Brain pericyte (primary cell): ENCODE measurements around the gene INF2.
"Not testable (repeated sequence)": the region's sequence is repeated elsewhere in the genome, so short reads cannot be mapped to it uniquely, and the experiment has no call there.

ENCODE experiments used
- DNase-seq: peaks from one replicate; pipeline ENCODE4 v3.0.0-alpha.2; 2012; ENCODE audit warnings: low read depth, low spot score

Gene INF2

DNA sequence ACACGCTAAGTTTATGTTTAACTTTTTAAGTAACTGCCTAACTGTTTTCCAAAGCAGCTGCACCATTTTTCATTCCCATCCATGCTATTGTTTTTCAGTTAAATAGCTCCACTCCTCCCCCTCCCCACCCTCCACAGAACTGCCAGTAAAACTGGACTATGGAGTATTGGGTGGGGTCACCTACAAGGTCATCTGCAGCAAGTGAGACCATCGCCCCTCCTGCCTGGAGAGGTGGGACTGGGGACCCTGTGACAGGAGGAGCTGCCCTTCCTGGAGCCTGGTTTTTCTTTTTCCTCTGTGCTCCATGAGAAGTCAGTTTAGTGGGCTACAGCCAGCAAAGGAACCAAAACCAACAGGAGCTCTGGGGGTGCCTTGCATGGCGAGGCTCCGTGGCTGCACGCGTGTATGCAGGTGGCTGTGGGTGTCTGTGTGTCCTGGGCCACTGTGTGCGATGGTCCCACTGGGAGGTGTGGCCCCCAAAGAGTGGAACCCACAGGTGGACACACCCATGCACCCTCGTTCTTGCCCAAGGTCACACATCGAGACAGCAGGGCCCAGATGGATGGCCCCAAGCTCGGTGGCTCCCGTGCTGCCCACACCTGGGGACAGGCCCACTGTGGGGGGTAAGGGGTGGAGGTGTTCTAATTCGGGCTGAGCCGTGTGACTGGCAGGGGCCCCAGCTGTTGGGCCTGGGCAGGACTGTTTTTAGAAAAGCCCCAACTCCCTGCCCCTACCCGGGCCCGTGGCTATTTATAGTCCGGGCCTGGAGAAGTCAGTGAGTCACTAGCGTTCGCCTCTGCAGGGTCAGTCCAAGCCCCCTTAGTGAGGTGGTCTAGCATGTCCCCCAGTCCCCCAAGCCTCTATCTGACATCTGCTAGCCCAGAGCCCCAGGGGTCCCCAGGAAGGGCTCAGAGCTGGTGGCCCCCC lies 32.4 kb downstream of the INF2 start:
- DNase-seq = no peak

DNA sequence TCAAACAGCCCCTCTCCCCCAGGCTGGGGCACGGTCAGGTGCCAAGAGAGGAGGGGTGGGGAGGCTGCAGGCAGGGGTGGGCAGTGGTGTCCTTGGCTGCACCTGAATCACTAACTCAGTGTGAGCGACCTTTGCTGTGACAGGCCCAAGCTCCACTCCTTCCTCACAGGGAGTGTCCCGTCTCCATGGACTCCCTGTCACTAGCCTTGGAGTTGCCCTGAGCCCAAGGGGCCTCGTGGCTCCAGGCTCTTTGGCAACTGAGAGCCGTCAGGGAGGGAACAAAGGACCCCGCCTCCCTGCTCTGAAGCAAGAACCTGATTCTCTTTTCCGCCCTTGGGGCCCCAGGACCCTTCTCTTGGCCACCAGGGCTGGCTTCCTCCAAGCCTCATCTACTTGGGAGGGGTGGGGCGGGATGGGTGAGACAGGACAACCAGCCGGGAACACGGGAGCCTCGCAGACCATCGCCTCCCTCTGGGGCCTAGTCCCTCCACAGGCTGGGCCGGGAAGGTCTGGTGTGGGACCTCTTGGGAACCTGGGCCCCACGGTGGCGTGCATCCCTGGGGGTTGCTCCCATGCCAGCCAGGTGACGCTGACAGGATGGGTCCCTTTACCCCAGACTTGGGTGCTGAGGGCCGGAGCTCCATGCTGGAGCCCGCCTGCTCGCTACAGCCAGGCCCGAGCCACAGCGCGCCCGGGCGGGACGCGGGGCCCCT lies 33.7 kb downstream of the INF2 start:
- DNase-seq = no peak

DNA sequence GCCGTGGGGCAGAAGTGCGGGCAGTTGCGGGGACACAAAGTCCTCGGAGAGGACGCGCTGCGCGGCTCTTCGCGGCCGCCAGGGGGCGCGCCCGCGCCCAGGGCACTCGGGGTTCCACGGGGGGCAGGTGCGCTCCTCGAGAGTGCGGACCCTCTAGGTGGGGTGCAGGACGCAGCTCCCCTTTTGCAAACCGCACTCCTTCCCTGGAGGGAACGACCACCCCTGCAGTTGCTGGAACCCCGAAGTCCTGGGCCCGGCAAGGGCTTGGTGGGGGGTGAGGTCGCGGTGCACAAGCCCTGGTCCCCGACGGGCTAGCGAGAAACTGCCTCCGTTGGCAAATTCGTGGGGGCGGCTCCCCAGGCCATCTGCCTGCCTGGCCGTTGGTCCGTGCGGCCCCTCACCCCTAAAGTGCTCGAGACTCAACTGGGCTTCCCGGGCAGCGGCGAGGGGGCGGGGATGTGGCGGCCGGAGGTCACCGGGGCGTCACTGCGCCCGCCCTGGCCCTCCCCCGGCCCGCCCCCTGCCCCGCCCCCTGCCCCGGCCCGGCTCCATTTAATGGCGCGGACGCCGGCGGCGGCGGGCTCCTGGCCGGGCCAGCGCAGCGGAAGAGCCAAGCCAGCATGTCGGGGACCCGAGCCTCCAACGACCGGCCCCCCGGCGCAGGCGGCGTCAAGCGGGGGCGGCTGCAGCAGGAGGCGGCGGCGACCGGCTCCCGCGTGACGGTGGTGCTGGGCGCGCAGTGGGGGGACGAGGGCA lies 34.4 kb downstream of the INF2 start, which contains the start of gene ADSS1:
Gene ADSS1, plus strand, starts transcription at position 579 of the 756 bp plus-strand sequence. Its CDS starts 42 bp downstream, at position 621.
- no peak for DNase-seq

DNA sequence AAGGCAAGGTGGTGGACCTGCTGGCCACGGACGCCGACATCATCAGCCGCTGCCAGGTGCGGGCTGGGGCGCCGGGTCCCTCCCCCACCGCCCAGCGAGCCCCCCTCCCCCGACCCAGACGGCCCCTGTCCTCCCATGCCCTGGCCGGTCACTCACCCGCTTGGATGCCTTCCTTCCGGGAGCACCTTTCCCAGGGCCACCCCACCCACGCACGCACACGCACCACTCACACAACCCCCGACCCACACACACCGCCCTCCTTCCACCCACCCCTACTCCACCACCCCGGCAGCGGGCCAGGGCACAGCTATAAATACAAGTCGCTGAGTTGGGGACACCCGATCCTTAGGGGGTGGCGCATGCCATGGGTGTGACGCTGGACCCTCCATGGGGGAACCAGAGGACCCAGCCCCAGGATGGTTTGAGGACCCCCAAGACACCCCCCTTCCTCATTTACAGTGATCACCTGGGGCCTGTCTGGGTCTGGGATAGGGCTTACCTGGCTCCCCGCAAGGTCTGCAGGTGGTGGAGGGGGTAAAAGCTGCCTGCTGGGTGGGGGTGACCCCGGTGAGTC lies 35.1 kb downstream of the INF2 start:
- DNase-seq = no peak

DNA sequence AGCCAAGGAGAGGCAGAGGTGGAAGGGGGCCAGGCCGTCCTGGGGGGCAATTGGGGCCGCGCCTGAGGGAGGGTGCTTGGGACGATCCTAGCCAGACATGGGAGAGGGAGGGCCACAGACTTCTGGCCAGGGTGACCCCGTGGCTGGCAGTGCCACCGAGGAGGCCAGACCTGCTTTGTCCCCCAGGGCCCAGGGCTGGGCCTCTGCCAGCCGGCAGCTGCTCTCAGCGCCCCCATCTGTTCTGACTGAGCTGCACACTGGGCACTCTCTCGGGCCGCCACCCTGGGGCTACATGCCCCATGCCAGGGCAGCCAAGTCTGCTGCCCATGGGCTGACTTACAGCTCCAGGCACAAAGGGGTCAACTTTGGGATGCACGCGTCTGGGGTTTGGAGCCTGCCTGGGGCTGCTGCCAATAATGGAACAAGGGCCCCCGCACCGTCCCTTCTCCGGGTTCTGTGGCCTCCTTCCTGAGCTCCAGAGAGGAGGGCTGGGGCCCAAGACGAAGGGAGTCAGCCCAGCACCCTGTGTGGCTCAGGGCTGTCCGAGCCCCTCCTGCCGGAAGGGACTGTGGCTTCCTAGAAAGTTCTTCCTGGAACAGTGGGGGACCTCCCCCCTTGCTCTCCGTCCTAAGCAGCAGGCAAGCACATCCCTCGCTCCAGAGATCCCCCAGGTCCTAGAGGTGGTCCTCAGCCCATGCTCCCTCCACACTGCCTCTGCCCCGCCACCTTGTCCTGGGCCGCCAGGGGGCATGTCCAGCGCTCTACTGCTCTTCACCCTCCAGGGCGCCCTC lies 35.8 kb downstream of the INF2 start:
- no peak for DNase-seq

DNA sequence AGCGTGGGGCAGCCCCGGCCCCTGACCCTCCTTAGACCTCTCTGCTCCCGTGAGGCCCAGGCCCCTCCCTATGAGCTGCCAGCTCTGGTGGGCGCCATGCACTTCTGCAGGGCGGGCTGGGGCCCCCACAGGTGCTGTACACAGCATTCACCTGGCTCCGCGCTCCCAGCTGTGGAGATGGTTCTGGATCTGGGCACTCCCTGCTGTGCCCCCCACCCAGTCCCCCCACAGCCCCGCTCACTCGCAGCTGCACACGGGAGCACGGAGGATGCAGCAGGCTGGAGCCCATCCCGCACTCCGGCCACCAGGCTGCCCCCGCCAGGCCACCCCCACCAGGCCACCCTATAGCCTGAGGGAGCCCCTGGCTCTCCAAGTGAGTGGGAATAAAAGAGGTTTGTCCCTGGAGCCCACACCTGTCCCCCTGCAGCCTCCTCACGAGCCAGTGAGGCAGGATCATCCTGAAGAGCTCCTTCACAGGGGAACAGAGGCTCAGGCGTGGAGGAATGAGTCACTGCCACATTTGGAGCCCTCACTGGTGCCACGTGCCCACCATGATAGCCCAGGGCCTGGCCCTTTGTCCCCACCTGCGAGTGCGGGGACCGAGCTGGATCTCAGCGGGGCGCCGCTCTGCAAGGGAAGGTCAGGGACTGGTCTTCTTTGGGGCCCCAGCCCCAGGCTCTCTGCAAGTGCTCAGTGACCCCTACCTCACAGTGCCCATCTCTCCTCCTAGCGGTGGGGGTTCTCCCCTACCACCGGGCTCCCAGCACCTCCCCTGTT lies 36.5 kb downstream of the INF2 start:
- DNase-seq = no peak

DNA sequence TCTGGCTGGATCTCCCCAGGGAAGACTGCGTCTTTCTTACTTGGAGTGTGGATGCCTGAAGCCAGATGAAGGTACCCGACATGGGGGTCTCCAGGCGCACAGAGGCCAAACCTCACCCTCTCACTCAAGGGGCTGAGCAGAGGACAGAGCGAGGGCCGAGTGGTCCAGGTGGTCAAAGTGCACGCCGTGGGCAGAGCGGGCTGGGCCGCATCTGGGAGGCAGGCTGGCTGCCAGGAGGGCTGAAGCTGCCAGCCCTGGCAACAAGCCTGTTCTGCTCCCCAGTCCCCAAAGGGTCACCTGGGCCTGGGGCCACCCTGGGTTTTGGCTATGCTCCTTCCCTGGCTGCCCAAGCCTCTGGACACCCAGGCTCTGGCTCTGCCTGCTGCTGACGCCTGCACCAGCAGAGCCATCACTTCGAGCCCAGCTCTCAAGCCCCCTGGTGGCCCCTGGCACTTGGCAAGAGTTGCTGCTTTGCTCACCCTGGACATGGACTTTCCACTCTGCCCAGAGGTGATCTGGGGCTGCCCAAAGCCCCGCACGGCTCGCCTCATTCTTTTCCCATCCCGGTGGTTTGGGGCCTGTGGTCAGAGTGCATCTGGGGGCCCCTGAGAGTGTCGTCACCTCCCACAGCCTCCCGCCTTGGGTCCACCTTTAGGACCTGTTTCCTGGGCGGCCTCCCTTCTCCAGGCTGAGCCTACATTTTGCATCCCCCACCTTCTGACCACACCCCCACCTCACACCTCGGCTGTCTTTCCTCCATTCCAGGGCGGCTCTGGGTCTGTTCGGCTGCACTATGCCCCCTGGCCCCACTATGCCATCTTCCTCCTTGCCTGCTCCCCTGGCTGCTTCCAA lies 37.4 kb downstream of the INF2 start:
- DNase-seq = no peak

DNA sequence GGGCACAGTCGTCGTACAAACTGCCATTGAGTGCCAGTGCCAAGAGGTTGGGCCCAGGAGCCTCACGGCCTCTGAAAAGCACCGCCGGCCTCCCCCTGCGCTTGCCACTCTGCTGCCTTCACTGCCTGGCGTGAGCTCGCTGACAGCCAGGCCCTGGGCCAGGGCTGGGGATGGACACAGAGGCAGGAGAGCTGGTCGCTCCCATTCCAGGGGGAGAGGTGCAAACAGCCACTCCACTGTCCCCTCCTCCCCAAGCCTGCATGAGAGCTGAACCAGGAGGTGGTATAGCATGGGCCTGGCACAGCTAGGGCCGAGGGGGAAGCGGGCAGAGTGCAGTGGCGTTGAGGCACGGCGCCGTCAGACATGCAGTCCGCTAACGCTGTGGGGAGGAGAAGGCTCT lies 39.2 kb downstream of the INF2 start:
- DNase-seq = no peak

DNA sequence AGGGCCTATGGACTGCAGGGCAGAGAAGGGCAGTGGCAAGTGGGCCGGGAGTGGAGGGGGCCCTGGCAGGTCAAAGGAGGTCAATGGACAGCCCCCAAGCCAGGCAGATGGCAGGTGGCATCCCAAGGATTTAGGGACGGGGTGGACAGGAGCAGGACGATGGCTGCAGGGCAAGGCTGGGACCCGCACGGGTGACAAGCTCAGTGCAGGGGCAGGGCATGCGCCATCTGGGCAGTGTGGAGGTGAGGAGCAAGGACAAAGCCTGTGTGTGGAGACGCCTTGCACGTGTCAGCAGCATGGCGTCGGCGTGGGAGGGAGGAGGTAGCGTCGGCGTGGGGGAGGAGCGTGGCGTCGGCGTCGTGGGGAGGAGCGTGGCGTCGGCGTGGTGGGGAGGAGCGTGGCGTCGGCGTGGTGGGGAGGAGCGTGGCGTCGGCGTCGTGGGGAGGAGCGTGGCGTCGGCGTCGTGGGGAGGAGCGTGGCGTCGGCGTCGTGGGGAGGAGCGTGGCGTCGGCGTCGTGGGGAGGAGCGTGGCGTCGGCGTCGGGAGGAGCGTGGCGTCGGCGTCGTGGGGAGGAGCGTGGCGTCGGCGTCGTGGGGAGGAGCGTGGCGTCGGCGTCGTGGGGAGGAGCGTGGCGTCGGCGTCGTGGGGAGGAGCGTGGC lies 39.9 kb downstream of the INF2 start:
- DNase-seq = not testable (repeated sequence)

DNA sequence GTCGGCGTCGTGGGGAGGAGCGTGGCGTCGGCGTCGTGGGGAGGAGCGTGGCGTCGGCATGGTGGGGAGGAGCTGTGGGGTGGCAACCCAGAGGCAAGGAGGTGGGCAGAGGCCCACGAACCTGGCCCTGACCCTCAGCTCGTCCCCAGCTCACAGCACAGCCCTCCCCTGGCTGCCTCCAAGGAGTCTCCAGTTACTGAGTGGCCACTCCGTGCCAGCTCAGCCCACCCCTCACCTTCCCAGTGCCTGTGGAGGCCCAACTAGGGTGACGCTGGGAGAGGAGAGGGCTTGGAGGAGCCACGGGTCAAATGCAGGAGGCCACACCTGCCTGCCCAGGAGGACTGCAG lies 40.4 kb downstream of the INF2 start:
- no peak for DNase-seq

DNA sequence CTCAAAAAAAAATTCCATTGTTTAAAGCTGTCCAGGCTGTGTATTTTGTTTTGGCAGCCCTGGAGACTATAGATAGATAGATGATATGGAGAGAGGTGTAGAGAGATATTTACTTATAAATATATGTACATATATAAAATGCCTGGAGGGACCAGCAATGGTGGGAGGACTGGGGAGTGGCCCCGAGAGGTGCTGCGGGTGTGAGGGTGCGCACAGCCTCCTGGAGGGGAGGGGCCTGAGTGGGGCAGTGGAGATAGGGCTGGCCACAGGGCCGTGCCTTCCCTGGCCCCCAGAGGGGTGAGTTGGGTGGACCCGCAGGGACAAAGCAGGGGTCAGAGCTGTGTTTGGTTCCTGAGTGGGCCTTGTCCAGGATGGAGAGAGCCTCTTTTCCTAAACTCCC lies 41.1 kb downstream of the INF2 start:
- DNase-seq = no peak

DNA sequence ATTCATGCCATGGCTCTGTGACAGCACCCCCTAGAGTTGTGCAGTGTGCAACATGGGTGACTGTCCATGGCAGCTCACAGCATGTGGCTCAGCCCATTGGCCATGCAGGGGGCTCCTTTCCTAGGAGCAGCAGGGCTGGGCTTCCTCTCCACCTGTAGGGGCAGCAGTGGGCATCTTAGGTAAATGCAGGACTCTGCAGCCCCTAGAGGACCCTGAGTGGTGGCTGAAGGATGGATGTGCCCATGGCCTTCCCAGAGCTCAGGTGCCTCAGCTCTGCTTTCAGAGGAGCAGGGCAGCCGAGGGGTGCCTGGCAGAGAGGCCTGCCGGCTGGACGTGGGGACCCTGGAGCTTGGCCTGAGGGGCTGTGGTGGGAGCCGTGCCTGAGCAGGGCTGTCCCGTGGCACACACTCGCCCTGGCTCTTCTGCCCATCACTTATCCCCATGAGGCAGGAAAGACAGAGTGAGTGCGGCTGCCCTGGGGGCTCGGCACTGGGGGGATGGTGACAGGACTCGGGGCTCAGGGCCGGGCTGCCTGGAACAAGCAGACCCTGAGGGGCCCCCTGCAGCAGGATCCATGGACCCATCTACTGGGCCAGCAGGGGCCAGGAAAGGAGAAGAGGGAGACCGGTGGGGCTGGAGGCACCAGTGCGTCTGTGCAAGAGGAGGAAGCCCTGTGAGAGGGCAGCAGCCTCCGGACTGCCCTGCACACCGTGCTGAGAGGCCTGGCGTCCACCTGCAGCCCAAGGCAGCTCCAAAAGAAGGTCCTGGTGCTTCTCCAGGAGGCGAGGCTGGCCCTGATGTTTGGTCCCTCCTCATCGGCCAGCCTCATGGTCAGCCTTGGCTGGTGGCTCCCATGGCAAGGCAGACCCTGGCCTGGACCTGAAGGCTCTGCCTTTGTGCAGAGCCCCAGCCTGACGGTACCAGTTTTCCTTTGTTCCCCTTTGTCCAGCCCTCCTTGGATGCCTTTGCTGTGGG lies 42.2 kb downstream of the INF2 start:
- DNase-seq = no peak

DNA sequence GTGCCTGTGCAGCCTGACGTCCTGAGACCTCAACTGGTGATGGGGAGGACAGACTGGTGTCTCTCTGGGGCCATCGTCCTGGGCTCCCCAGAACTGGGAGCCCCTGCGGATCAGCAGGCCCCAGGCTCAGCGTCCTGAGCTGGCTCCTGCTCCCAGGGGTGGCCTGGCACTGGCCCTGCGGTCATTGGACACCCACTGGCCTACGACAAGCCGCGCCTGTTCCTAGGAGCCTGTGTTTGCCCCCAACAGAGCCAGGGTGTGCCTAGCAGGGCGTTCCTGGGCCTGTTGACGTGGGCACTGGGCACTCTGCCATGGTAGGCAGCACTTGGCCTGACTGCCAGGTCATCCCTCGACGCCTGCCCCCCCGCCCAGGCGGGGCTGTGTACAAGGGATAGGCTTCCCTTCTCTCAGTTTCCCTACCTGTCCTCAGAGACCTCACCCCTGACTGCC lies 43.0 kb downstream of the INF2 start:
- no peak for DNase-seq

DNA sequence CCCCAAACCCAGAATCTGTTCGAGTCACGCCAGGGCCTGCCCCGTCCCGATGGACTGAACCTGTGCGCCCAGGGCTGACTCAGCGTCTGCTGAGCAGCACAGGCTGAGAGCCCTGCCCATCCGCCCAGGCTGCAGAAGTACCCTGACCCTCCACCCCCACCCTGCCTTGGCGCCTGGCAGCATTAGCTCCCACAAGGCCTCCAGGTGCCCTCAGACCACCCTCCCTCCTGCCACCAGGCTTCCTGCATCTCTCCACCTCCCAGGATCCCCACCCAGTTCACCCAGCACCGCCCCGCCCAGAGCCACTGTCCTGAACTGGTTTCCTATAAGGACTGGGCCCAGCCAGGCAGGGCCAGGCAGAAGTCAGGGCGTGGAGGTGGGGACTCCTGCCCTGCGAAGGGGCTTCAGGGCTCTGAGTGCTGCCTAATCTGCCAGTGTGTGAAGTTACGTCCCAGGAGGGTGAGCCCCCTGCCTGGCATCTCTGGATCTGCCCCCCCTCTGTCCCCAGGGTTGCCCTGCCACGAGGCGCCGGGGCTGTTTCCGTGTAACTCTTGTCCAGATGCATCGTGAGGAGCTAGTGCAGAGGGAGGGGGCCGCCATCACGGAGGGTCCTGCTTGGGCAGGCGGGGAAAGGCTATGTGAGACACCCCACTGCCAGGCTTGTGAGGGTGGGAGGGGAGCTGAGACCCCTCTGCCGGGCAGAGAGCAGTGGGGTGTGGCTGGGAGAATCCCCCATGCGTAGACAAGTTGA lies 43.7 kb downstream of the INF2 start:
- no peak for DNase-seq

DNA sequence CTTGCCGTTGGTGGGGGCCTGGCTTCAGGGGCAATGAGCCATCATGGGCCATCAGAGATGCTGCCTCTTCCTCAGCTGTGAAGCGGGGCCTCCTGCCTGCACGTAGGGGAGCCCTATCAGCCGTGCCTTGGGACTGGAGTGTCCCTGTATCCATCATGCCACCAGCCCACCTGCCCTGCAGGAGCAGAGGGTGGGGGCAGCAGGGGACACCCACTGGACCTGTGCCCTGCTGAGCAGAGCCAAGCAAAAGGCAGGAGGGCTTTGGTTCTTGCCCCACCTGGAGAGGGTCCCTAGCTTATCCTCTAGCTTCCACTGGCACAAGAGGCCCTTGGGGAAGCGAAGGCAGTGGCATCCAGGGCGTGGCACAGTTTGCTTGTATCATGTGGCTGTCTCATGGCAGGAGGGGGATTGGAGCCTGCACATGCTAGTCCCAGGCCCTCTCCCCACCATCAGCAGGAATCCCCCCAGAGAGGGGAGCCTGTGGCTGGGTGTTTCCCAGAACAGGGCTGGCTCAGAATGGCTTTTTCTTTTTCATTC lies 44.7 kb downstream of the INF2 start:
- DNase-seq = no peak

DNA sequence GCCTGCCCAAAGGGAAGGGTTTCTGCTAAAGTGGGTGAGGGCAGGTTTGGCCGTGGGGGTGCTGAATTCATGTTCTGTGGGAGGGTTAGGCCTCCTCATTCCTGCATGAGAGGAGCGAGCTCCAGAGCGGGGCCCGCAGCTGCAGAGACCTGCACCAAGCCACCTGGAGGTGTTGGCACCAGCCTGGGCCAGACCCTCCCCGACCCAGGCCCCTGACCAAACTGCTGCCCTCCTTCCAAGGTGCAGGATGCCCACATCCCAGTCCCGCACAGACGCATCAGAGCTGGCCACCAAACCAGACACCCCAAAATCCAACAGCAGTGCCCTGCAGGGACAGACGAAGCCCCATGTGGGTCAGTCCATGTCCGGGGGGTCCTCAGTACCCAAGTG lies 45.2 kb downstream of the INF2 start:
- no peak for DNase-seq
